SK-N-SH (cell line): ENCODE results near the gene SPON2.

Source experiments
- EP300 ChIP-seq, 2 experiments: IDR thresholded peaks; 2 replicates each; pipeline versions ENCODE4 v1.4.0 to v1.6.1; 2012; ENCODE audit warnings: borderline replicate concordance in 1 of 2, low read depth in 1 of 2, low read length in 1 of 2
- FOXM1 ChIP-seq: IDR thresholded peaks from 2 replicates; pipeline ENCODE4 v1.4.0; 2012; ENCODE audit warnings: low read depth, mild to moderate bottlenecking
- GATA2 ChIP-seq: sonication (generic); formaldehyde crosslinking; IDR thresholded peaks from 2 replicates; pipeline ENCODE4 v1.5.0; 2020; ENCODE audit warnings: mild to moderate bottlenecking, missing genetic modification reagents
- JUND ChIP-seq: IDR thresholded peaks from 2 replicates; pipeline ENCODE4 v1.4.0; 2012
- POLR2AphosphoS5 ChIP-seq: IDR thresholded peaks from 2 replicates; pipeline ENCODE4 v1.6.1; 2012; ENCODE audit warnings: low read depth, low read length
- TF ChIP-seq, protein P1 (sequence below): fragments of 200-600 bp; sonication (generic); IDR thresholded peaks from 2 replicates; pipeline ENCODE4 v1.6.1; 2017; ENCODE audit warnings: antibody characterized with exemption, mild to moderate bottlenecking, moderate library complexity
- TF ChIP-seq, protein P2 (sequence below): fragments of 150-350 bp; IDR thresholded peaks from 2 replicates; pipeline ENCODE4 v1.6.1; 2017; ENCODE audit warnings: antibody characterized with exemption, low read length, low read depth, borderline replicate concordance
- TF ChIP-seq, protein P3 (sequence below): IDR thresholded peaks from 2 replicates; pipeline ENCODE4 v1.4.0; 2012; ENCODE audit warnings: low read depth
- TF ChIP-seq, protein P4 (sequence below): IDR thresholded peaks from 2 replicates; pipeline ENCODE4; 2012

DNA sequence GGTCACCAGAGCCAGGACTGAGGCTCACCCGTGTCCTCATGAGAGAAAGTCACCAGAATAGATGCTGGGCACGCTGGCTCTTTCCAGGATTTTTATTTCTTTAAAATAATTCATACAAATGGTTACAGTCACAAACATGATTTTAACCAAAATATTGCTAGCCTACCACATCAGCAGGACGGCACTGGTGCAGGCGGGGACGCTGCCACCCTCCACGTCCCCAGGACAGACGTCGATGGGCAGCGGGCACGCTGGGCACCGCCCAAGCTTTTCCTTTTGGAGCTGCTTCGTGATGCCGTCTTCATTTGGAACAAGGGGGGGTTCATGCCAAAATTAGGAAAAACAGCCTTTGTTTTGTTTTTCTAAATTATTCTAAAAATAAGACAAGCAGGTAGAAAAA is 39.0 kb upstream of the SPON2 start:
- TF ChIP-seq, protein P1, sequence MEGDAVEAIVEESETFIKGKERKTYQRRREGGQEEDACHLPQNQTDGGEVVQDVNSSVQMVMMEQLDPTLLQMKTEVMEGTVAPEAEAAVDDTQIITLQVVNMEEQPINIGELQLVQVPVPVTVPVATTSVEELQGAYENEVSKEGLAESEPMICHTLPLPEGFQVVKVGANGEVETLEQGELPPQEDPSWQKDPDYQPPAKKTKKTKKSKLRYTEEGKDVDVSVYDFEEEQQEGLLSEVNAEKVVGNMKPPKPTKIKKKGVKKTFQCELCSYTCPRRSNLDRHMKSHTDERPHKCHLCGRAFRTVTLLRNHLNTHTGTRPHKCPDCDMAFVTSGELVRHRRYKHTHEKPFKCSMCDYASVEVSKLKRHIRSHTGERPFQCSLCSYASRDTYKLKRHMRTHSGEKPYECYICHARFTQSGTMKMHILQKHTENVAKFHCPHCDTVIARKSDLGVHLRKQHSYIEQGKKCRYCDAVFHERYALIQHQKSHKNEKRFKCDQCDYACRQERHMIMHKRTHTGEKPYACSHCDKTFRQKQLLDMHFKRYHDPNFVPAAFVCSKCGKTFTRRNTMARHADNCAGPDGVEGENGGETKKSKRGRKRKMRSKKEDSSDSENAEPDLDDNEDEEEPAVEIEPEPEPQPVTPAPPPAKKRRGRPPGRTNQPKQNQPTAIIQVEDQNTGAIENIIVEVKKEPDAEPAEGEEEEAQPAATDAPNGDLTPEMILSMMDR: no peak
- TF ChIP-seq EP300 (IDR thresholded peaks at IDR 0.05; ENCODE audit: borderline replicate concordance in 1 of 2, low read depth in 1 of 2, low read length in 1 of 2) (no peak), JUND (no peak), GATA2 (no peak), POLR2AphosphoS5 (no peak), FOXM1 (no peak)
- TF ChIP-seq, protein P2, sequence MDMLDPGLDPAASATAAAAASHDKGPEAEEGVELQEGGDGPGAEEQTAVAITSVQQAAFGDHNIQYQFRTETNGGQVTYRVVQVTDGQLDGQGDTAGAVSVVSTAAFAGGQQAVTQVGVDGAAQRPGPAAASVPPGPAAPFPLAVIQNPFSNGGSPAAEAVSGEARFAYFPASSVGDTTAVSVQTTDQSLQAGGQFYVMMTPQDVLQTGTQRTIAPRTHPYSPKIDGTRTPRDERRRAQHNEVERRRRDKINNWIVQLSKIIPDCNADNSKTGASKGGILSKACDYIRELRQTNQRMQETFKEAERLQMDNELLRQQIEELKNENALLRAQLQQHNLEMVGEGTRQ: no peak
- TF ChIP-seq, protein P3, sequence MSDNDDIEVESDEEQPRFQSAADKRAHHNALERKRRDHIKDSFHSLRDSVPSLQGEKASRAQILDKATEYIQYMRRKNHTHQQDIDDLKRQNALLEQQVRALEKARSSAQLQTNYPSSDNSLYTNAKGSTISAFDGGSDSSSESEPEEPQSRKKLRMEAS: no peak
- TF ChIP-seq, protein P4, sequence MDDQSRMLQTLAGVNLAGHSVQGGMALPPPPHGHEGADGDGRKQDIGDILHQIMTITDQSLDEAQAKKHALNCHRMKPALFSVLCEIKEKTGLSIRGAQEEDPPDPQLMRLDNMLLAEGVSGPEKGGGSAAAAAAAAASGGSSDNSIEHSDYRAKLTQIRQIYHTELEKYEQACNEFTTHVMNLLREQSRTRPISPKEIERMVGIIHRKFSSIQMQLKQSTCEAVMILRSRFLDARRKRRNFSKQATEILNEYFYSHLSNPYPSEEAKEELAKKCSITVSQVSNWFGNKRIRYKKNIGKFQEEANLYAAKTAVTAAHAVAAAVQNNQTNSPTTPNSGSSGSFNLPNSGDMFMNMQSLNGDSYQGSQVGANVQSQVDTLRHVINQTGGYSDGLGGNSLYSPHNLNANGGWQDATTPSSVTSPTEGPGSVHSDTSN: no peak
